HL-60 (cell line): ENCODE data around the gene RPP21.

Experiments used
- DNase-seq, 2 experiments: peaks; one replicate each; pipeline ENCODE4 v3.0.0-alpha.2; 2010 to 2020; ENCODE audit warnings: low read depth in 1 of 2, low spot score in 1 of 2
- H3K27ac ChIP-seq: fragments of 250-450 bp; sonication (Bioruptor Pico); replicated peaks from 2 replicates; pipeline ENCODE4 v1.5.1; 2020; ENCODE audit warnings: mild to moderate bottlenecking, moderate library complexity
- H3K27me3 ChIP-seq: fragments of 250-450 bp; sonication (Bioruptor Pico); 2 replicates; pipeline ENCODE4 v1.5.1; 2021; ENCODE audit warnings: mild to moderate bottlenecking, moderate library complexity; ENCODE audit not compliant: insufficient read depth, poor library complexity, severe bottlenecking
- H3K4me3 ChIP-seq: replicated peaks from 2 replicates; pipeline ENCODE4 v1.5.1; 2011; ENCODE audit warnings: mild to moderate bottlenecking, control low read depth, low read length; ENCODE audit not compliant: insufficient read depth
- GABPA ChIP-seq: IDR thresholded peaks from 2 replicates; pipeline ENCODE4 v1.6.1; 2012; ENCODE audit warnings: low read depth
- POLR2AphosphoS5 ChIP-seq: IDR thresholded peaks from 2 replicates; pipeline ENCODE4 v1.6.1; 2012; ENCODE audit warnings: low read depth
- SPI1 ChIP-seq: IDR thresholded peaks from 2 replicates; pipeline ENCODE4 v1.6.1; 2012; ENCODE audit warnings: low read depth, mild to moderate bottlenecking, borderline replicate concordance
- TF ChIP-seq, protein P1 (sequence below): IDR thresholded peaks from 2 replicates; pipeline ENCODE4 v1.6.1; 2012; ENCODE audit warnings: low read depth; ENCODE audit not compliant: insufficient replicate concordance
- TF ChIP-seq, protein P2 (sequence below): IDR thresholded peaks from one replicate; pipeline ENCODE4 v1.5.1; 2011; ENCODE audit warnings: low read length, control low read depth, inconsistent platforms; ENCODE audit not compliant: insufficient read depth

The RPP21 gene

DNA sequence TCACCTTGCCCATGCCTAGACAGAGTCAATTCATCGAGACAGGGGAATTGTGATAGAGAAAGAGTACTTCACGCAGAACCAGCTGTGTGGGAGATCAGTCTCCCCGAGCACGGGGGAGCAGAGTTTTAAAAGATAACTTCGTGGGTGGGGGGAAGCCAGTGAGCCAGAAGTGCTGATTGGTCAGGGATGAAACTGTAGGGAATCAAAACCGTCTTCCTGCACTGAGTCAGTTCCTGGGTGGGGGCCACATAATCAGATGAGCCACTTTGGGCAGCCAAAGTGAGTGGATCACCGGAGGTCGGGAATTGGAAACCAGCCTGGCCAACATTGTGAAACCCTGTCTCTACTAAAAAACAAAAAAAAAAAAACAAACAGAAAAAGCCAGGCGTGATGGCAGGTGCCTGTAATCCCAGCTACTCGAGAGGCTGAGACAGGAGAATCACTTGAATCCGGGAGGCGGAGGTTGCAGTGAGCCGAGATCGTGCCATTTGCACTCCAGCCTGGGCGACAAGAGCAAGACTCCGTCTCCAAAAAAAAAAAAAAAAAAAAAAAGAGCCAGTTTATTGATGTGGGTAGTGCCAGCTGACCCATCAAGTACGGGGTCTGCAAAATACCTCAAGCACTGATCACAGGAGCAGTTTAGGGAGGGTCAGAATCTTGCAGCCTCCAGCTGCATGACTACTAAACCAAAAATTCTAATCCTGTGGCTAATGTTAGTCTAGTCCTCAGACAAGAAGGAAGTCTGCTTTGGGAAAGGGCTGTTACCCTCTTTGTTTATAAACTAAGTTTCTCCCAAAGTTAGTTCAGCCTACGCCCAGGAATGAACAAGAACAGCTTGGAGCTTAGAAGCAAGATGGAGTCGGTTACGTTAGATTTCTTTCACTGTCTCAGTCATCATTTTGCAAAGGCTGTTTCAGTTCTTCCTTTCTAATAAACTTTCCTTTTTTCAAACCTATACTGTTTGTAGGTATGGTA lies 22.1 kb upstream of the RPP21 start:
- Histone ChIP-seq H3K27me3 (no peaks in the 10 kb centered on the region), H3K27ac (no peak overlapping the region), H3K4me3 (no peak overlapping the region)
- TF ChIP-seq SPI1 (no peak), POLR2AphosphoS5 (no peak), GABPA (no peak)
- TF ChIP-seq, protein P1, sequence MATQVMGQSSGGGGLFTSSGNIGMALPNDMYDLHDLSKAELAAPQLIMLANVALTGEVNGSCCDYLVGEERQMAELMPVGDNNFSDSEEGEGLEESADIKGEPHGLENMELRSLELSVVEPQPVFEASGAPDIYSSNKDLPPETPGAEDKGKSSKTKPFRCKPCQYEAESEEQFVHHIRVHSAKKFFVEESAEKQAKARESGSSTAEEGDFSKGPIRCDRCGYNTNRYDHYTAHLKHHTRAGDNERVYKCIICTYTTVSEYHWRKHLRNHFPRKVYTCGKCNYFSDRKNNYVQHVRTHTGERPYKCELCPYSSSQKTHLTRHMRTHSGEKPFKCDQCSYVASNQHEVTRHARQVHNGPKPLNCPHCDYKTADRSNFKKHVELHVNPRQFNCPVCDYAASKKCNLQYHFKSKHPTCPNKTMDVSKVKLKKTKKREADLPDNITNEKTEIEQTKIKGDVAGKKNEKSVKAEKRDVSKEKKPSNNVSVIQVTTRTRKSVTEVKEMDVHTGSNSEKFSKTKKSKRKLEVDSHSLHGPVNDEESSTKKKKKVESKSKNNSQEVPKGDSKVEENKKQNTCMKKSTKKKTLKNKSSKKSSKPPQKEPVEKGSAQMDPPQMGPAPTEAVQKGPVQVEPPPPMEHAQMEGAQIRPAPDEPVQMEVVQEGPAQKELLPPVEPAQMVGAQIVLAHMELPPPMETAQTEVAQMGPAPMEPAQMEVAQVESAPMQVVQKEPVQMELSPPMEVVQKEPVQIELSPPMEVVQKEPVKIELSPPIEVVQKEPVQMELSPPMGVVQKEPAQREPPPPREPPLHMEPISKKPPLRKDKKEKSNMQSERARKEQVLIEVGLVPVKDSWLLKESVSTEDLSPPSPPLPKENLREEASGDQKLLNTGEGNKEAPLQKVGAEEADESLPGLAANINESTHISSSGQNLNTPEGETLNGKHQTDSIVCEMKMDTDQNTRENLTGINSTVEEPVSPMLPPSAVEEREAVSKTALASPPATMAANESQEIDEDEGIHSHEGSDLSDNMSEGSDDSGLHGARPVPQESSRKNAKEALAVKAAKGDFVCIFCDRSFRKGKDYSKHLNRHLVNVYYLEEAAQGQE, result no peak
- TF ChIP-seq, protein P2, sequence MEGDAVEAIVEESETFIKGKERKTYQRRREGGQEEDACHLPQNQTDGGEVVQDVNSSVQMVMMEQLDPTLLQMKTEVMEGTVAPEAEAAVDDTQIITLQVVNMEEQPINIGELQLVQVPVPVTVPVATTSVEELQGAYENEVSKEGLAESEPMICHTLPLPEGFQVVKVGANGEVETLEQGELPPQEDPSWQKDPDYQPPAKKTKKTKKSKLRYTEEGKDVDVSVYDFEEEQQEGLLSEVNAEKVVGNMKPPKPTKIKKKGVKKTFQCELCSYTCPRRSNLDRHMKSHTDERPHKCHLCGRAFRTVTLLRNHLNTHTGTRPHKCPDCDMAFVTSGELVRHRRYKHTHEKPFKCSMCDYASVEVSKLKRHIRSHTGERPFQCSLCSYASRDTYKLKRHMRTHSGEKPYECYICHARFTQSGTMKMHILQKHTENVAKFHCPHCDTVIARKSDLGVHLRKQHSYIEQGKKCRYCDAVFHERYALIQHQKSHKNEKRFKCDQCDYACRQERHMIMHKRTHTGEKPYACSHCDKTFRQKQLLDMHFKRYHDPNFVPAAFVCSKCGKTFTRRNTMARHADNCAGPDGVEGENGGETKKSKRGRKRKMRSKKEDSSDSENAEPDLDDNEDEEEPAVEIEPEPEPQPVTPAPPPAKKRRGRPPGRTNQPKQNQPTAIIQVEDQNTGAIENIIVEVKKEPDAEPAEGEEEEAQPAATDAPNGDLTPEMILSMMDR, result no peak
- no peak for DNase-seq

DNA sequence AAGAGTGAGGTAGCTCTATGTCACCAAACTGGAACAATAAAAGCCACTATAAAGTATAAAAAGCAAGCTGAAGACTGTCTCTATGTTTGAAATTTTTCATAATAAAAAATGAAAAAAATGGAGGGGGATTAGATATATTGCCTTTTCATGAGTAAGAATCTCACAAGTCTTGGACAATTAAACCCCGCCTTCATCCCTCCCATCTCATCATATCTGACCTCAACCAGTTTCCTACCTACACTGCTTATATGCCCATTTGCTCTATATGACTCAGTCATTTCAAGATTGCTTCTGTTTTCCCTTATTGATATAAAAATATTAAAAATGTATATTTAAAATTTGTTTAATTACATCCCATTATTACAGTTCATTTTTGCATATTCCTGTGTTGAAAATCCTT lies 21.1 kb upstream of the RPP21 start:
- H3K27ac ChIP-seq, result no peak overlapping the region
- no peaks in the 10 kb centered on the region for H3K27me3 ChIP-seq
- DNase-seq, result no peak
- no peak overlapping the region for H3K4me3 ChIP-seq
- TF ChIP-seq, protein P1, result no peak
- TF ChIP-seq SPI1 (no peak), POLR2AphosphoS5 (no peak), GABPA (no peak)
- TF ChIP-seq, protein P2, result no peak

DNA sequence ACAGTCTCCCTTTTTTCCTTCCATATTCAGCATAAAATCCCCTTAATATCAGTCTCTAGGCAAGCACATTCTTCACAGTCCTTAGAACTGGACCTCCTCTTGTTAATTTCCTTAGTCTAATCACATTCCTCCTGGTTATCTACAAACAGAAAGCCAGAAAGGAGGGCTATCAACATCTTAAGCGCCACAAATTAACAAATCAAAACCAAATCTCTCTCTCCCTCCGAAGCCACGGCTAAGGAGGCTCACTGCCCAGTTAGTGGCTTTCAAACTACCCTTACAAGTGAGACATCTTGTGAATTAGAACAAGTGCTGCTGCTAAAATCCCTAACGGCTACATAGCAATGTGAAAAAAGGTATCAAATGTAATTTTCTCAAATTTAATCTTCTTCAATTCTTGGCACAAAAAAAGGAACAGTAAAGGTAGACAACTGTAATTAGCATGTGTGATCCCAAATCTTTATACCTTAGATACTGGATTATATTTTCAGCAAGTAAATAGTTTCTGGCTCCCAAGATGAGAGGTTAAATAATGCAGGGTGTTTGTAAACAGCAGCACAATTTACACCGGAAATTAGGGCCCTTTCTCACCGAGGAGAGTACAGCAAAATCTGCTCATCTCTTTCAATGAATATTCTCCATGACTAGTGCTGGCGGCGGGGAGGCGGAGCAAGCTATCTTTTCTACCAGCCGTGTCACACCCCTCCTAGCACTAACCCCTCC lies 19.6 kb upstream of the RPP21 start:
- H3K27me3 ChIP-seq, result no peaks in the 10 kb centered on the region

More for the DNA sequence above, 19.6 kb upstream of the RPP21 start:
- H3K27ac ChIP-seq, result peak overlapping the region; percentile 96
- TF ChIP-seq SPI1 (no peak), GABPA (no peak), POLR2AphosphoS5 (no peak)
- TF ChIP-seq, protein P2, result no peak
- TF ChIP-seq, protein P1, result no peak
- peak overlapping the region; percentile 91 for H3K4me3 ChIP-seq
- DNase-seq, result peak in 1 of 2 experiments; percentile 57
